PC-9 (cell line): ENCODE measurements around the gene RPS8. TPM values are rescaled to one million over a fixed set of nuclear protein-coding genes. Genes with fewer than 3 reads are reported as not detected.
A peak's percentile ranks its signal among the peaks of the same experiment; 100 is the strongest.
"Not testable (repeated sequence)": the region's sequence is repeated elsewhere in the genome, so short reads cannot be mapped to it uniquely, and the experiment has no call there.

Experiments used
- BruUV-seq: library from RNA; stranded (reverse); fragments of 400-500 nt; replicated peaks from 2 replicates; lab custom pipeline; 2021; lab: Mats Ljungman, UMichigan
- CTCF ChIA-PET: fragments of 300-600 bp; sonication (Branson Sonifier 250); formaldehyde crosslinking; loops from one replicate; lab custom pipeline; 2022; ENCODE audit warnings: antibody characterized with exemption; lab: Charles Lee
- POLR2A ChIA-PET: fragments of 300-600 bp; sonication (Branson Sonifier 250); formaldehyde crosslinking; loops from one replicate; lab custom pipeline; 2022; ENCODE audit warnings: antibody characterized with exemption; ENCODE audit not compliant: unreplicated experiment; lab: Charles Lee
- DNase-seq, 2 experiments: peaks; one replicate each; pipeline versions ENCODE4 v3.0.0 to v3.0.0-alpha.2; 2015 to 2022; ENCODE audit warnings: mixed read lengths in 1 of 2
- H2AFZ ChIP-seq: fragments of 200-600 bp; sonication (generic); 2 replicates; pipeline ENCODE4 v1.8.1; 2017; ENCODE audit warnings: antibody characterized with exemption
- H3F3A ChIP-seq: fragments of 200-600 bp; sonication (generic); 2 replicates; pipeline ENCODE4 v1.8.1; 2017; ENCODE audit warnings: antibody characterized with exemption, mild to moderate bottlenecking, low read depth; ENCODE audit not compliant: insufficient read depth
- H3K27ac ChIP-seq: fragments of 200-600 bp; sonication (generic); 2 replicates; pipeline ENCODE4 v1.6.1; 2016; ENCODE audit warnings: mixed run types
- H3K27me3 ChIP-seq: fragments of 200-600 bp; sonication (generic); 2 replicates; pipeline ENCODE4 v1.6.1; 2016; ENCODE audit warnings: low read depth, mixed run types; ENCODE audit not compliant: insufficient read depth
- H3K36me3 ChIP-seq: fragments of 200-600 bp; sonication (generic); 2 replicates; pipeline ENCODE4 v1.6.1; 2016; ENCODE audit warnings: low read depth, mixed run types
- H3K4me1 ChIP-seq: fragments of 200-600 bp; sonication (generic); replicated peaks from 2 replicates; pipeline ENCODE4 v1.6.1; 2016; ENCODE audit warnings: mixed run types; ENCODE audit not compliant: insufficient read depth
- H3K4me2 ChIP-seq: fragments of 200-600 bp; sonication (generic); 2 replicates; pipeline ENCODE4 v1.6.1; 2017; ENCODE audit warnings: mixed run types
- H3K4me3 ChIP-seq: fragments of 200-600 bp; sonication (generic); 2 replicates; pipeline ENCODE4 v1.6.1; 2016; ENCODE audit warnings: mixed run types
- H3K79me2 ChIP-seq: fragments of 200-600 bp; sonication (generic); 2 replicates; pipeline ENCODE4 v1.6.1; 2017; ENCODE audit warnings: low read depth, mixed run types
- H3K9me2 ChIP-seq: fragments of 200-600 bp; sonication (generic); 2 replicates; pipeline ENCODE4 v1.8.1; 2017; ENCODE audit warnings: mild to moderate bottlenecking; ENCODE audit not compliant: insufficient read depth
- H3K9me3 ChIP-seq: fragments of 200-600 bp; sonication (generic); 2 replicates; pipeline ENCODE4 v1.8.1; 2016; ENCODE audit warnings: low read depth; ENCODE audit not compliant: insufficient read depth
- H4K20me1 ChIP-seq: fragments of 200-600 bp; sonication (generic); 2 replicates; pipeline ENCODE4 v1.8.1; 2017; ENCODE audit not compliant: insufficient read depth
- CTCF ChIP-seq: fragments of 200-600 bp; sonication (generic); conservative IDR thresholded peaks from 2 replicates; pipeline ENCODE4 v1.6.1; 2017; ENCODE audit warnings: mixed run types, antibody characterized with exemption, mild to moderate bottlenecking, moderate library complexity
- EZH2 ChIP-seq: fragments of 200-600 bp; sonication (generic); IDR thresholded peaks from 2 replicates; pipeline ENCODE4 v1.8.0; 2017; ENCODE audit warnings: antibody characterized with exemption, low read depth
- intact Hi-C: fragments of 100-400 bp; cut with micrococcal nuclease; formaldehyde crosslinking; loops from one replicate; pipeline ENCODE4 v1.10.0; 2022; ENCODE audit not compliant: unreplicated experiment
- total RNA-seq: library from RNA; stranded (reverse); gene quantifications from 2 replicates; pipeline ENCODE4 v1.2.3, GENCODE V29; 2021

The RPS8 gene
- total RNA-seq, 1 experiment from 2014 or later, result 2,059 TPM

GRCh38 chr1:44812822-44813543, 37.6 kb downstream of the RPS8 start:
- Histone ChIP-seq H3K4me3 (no peak overlapping the region), H3F3A (peaks cover 56% of the 10 kb centered on the region), H3K4me1 (peaks cover 58% of the 10 kb centered on the region), H3K27me3 (no peaks in the 10 kb centered on the region), H3K79me2 (no peaks in the 10 kb centered on the region; the same call in 1 of the 2 replicates), H2AFZ (no peak overlapping the region), H3K4me2 (no peak overlapping the region), H3K9me2 (no peaks in the 10 kb centered on the region), H3K36me3 (no peaks in the 10 kb centered on the region), H3K27ac (no peak overlapping the region), H4K20me1 (no peaks in the 10 kb centered on the region), H3K9me3 (no peaks in the 10 kb centered on the region)
- no peak for DNase-seq
- no TSS peak for BruUV-seq
- POLR2A ChIA-PET, result interaction anchor here (0.7 kb wide), 1 partner anchor 205 kb away, joined by 6 read pairs; no protein-coding TSS in a partner anchor
- intact Hi-C loops, result no loop called here
- CTCF ChIA-PET, result no interaction called here
- TF ChIP-seq EZH2 (no peak), CTCF (no peak)

DNA sequence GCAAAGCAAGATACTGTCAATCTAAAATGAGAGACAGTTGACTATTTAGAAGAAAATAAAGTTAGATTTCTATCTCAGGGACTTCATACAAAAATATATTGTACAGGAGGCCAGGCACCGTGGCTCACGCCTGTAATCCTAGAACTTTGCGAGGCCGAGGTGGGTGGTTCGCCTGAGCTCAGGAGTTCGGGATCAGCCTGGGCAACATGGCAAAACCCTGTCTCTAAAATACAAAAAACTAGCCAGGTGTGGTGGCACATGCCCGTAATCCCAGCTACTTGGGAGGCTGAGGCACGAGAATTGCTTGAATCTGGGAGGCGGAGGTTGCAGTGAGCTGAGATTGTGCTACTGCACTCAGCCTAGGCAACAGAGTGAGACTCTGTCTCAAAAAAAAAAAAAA, 40.6 kb downstream of the RPS8 start:
- BruUV-seq, H3K9me3 ChIP-seq, DNase-seq, CTCF ChIA-PET, H3K9me2 ChIP-seq, H3K36me3 ChIP-seq, intact Hi-C loops, H2AFZ ChIP-seq, H3K4me3 ChIP-seq, H4K20me1 ChIP-seq, H3K79me2 ChIP-seq, H3K27me3 ChIP-seq: not testable (repeated sequence)
- H3F3A ChIP-seq, result peaks cover 43% of the 10 kb centered on the region
- 0 out of 2 replicates have a peak overlapping the region, but pooled peaks have one; percentile 44 for H3K4me2 ChIP-seq
- H3K27ac ChIP-seq, result peak overlapping the region; percentile 52; the same call in 1 of the 2 replicates
- peaks cover 44% of the 10 kb centered on the region for H3K4me1 ChIP-seq
- POLR2A ChIA-PET, result interaction anchor here (0.6 kb wide), 1 partner anchor 75 kb away, joined by 12 read pairs; no protein-coding TSS in a partner anchor

GRCh38 chr1:44817307-44817706, 42.0 kb downstream of the RPS8 start:
- Histone ChIP-seq H3K79me2 (no peaks in the 10 kb centered on the region), H3K27me3 (no peaks in the 10 kb centered on the region), H3K4me3 (no peak overlapping the region), H3K36me3 (no peaks in the 10 kb centered on the region), H3K4me2 (no peak overlapping the region), H4K20me1 (no peaks in the 10 kb centered on the region), H3F3A (peaks cover 42% of the 10 kb centered on the region), H2AFZ (no peak overlapping the region), H3K9me3 (no peaks in the 10 kb centered on the region), H3K9me2 (no peaks in the 10 kb centered on the region), H3K27ac (no peak overlapping the region), H3K4me1 (peaks cover 31% of the 10 kb centered on the region)
- BruUV-seq, result no TSS peak
- ChIA-PET CTCF (no interaction called here), POLR2A (interaction anchor here (0.6 kb wide), 2 partner anchors 19 to 1574 kb away, joined by 5 to 9 read pairs; no protein-coding TSS in a partner anchor)
- TF ChIP-seq EZH2, result no peak
- TF ChIP-seq CTCF, result no peak
- intact Hi-C loops, result no loop called here
- no peak for DNase-seq
